T-helper 2 cell treated with Interferon-gamma antibody and Interleukin-4, amounts not matched to agents 5 μg/mL and 100 μg/mL, for 36 hours (primary cell): ENCODE results near the gene ANK2.

Source experiments
- DNase-seq: peaks from one replicate; pipeline ENCODE4 v3.0.0; 2021; ENCODE audit warnings: low spot score
- H3K27ac Mint-ChIP-seq: one replicate; pipeline ENCODE4 v1.8.0; 2021; ENCODE audit warnings: mild to moderate bottlenecking, mixed read lengths
- H3K27me3 Mint-ChIP-seq: one replicate; pipeline ENCODE4 v1.8.0; 2021; ENCODE audit warnings: low read depth, mixed read lengths
- H3K36me3 Mint-ChIP-seq: one replicate; pipeline ENCODE4 v1.8.0; 2021; ENCODE audit warnings: low read depth, mixed read lengths
- H3K4me1 Mint-ChIP-seq: one replicate; pipeline ENCODE4 v1.8.0; 2021; ENCODE audit warnings: low read depth, mixed read lengths
- H3K4me3 Mint-ChIP-seq: one replicate; pipeline ENCODE4 v1.8.0; 2022; ENCODE audit warnings: mild to moderate bottlenecking, moderate library complexity, mixed read lengths
- H3K9me3 Mint-ChIP-seq: one replicate; pipeline ENCODE4 v1.8.0; 2021; ENCODE audit warnings: mixed read lengths

The ANK2 gene

DNA sequence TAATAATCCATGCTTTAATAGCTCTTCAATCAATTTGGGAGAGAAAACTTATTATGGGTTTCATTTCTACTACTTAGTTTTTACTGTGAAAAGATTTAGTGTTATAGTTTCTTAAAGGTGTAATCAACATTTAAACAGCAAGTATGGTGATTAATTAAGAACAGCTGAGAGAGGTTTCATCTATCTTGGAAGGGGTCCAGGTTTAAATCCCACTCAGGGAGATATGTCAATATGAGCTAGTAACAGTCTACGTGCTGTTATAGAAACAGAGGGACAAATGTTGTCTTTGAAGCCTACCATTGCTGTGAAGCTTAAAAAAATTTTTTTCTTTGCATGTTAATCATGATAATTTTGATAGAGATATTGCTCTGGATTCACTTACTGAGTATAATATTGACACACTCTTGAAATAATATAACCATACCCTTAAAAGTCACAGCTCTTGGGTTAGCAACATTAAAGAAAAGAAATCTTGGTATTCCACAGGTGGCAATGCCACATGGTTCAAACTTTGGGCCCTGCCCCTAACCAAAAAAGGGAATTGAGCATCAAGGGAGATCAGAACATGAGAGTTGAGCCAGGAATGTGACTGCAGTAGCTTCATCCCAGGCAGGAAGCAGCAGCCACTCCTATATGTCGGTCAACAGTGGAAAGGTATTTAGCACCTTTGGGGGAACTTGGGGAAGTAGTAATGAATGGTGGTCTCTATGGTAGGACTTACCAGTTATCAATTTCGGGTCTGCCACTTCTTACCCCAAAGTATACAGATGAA is 107.8 kb downstream of the ANK2 start:
- no peak overlapping the region for H3K4me3 Mint-ChIP-seq

DNA sequence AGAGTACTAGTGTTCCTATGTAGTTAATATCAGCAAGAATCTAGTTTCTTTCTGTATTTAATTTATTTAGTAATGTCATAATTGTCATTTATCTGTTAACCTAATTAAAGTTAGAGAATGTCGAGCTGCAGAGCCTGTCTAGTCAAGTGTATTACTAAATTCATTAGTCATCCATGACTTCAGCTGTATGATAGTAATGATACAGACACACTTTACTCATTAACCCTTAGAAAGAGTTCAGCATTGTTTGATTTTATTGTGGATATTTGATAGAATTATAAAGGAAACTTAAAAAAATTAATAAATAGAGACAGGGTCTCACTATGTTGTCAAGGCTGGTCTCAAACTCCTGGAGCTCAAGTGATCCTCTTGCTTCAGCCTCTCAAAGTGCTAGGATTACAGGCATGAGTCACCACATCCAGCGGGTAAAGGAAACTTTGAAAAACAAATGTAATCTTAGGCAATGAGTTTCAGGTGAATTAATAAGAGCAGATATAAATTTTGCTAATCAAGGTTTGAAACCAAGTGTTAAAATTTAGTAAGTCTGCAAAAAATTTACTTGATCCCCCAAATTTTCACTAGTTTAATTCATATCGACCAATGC is 110.6 kb downstream of the ANK2 start:
- peaks cover 3% of the 10 kb centered on the region for H3K27me3 Mint-ChIP-seq
- no peaks in the 10 kb centered on the region for H3K36me3 Mint-ChIP-seq
- H3K27ac Mint-ChIP-seq = no peak overlapping the region
- H3K9me3 Mint-ChIP-seq = no peaks in the 10 kb centered on the region
- no peak overlapping the region for H3K4me3 Mint-ChIP-seq
- no peaks in the 10 kb centered on the region for H3K4me1 Mint-ChIP-seq
- DNase-seq = no peak

More for the DNA sequence above, 107.8 kb downstream of the ANK2 start:
- Mint-ChIP-seq H3K36me3 (no peaks in the 10 kb centered on the region), H3K27ac (no peak overlapping the region), H3K9me3 (no peaks in the 10 kb centered on the region), H3K27me3 (peaks cover 2% of the 10 kb centered on the region), H3K4me1 (no peaks in the 10 kb centered on the region)
- no peak for DNase-seq

DNA sequence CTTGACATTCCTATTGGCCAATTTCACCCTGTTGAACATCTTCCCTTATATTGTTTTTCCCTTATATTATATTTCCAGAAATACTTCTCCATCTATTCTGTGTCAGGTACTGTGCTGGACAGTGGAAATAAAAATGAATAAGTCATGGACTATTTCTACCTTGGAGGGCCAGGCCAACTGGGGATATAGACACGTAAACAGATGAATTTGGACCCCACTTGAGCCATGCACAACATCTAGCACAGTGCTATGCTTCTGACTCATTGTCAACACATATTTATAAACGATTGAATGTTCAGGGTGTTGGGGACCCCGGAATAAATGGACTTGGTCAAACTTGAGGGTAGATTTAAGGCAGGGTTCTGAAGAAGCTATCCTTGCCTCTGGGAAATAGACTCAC is 111.1 kb downstream of the ANK2 start:
- H3K36me3 Mint-ChIP-seq = no peaks in the 10 kb centered on the region
- H3K27ac Mint-ChIP-seq = no peak overlapping the region
- peaks cover 3% of the 10 kb centered on the region for H3K27me3 Mint-ChIP-seq
- H3K9me3 Mint-ChIP-seq = no peaks in the 10 kb centered on the region
- no peaks in the 10 kb centered on the region for H3K4me1 Mint-ChIP-seq
- H3K4me3 Mint-ChIP-seq = no peak overlapping the region
- DNase-seq = no peak

DNA sequence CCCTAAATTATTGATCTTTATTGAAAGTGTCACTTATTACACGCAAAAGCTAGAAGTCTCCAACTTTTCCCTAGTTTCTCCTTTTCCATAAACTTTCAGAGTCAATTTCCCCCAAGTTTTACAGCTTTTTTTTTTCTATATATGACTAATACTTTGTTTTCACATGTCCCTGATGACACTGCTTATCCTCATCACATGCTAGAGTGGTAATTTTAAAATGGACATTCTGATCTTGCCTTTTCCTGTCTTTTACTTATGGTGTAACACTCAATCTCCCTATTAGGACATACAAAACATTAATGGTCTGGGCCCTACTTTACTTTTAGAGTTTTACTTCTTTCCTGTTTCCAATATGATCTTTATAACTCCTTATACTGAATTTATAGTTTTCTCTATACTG is 112.6 kb downstream of the ANK2 start:
- no peak for DNase-seq
- Mint-ChIP-seq H3K4me3 (no peak overlapping the region), H3K4me1 (no peaks in the 10 kb centered on the region), H3K36me3 (no peaks in the 10 kb centered on the region), H3K27ac (no peak overlapping the region), H3K27me3 (peaks cover 3% of the 10 kb centered on the region), H3K9me3 (no peaks in the 10 kb centered on the region)

DNA sequence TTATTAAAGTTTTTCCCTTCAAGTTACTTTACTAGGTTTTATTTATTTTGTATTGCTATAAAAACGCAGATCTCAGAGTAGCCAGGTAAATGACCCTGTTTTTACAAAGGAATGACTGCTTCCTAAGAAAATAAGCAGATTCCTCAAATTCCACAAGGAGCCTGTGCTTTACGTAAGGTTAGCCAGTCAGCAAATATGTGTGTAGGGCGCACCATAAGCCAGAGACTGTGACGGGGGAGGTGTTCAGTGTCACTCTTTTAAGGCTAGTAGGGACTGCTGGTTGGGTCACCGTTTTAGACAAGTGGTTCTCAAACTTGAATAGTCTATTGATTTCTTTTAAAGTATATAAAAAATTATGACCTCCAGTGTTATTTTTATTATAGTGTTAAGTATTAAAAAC is 119.9 kb downstream of the ANK2 start:
- no peaks in the 10 kb centered on the region for H3K9me3 Mint-ChIP-seq
- H3K36me3 Mint-ChIP-seq = no peaks in the 10 kb centered on the region
- H3K4me3 Mint-ChIP-seq = no peak overlapping the region
- H3K27ac Mint-ChIP-seq = no peak overlapping the region
- no peaks in the 10 kb centered on the region for H3K27me3 Mint-ChIP-seq
- DNase-seq = no peak
- no peaks in the 10 kb centered on the region for H3K4me1 Mint-ChIP-seq

DNA sequence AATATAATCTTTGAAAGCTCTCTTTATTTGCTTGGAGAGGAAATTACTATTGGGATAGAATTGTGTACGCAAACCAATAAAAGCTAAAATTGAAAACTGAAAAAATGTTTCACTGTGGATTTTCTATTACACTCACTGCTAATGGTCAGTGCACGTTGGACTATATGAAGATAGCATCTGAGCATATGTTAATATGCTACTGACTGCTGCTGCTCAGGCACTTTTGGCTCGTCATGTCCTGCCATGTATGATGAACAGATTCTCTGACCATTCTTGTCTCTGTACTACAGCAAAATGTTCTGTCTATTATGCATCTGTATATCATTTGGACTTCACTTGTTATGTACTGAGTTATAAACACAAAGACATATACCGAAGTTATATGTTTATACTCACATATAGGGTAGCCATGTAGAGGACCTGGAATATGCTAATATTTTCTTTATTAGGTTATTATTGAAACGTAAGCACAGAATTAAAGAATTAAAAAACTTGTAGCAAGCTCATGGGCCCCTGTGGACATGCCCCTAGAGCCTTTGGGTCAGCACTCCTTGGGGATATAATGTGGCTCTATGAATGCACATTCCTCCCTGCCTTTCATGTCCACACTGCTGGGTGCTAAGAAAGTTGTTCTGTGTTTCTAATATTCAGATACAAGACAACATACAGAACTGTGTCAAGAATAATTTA is 120.8 kb downstream of the ANK2 start:
- no peaks in the 10 kb centered on the region for H3K36me3 Mint-ChIP-seq
- no peak overlapping the region for H3K4me3 Mint-ChIP-seq
- H3K4me1 Mint-ChIP-seq = no peaks in the 10 kb centered on the region
- no peak overlapping the region for H3K27ac Mint-ChIP-seq
- H3K27me3 Mint-ChIP-seq = no peaks in the 10 kb centered on the region
- no peaks in the 10 kb centered on the region for H3K9me3 Mint-ChIP-seq
- no peak for DNase-seq

DNA sequence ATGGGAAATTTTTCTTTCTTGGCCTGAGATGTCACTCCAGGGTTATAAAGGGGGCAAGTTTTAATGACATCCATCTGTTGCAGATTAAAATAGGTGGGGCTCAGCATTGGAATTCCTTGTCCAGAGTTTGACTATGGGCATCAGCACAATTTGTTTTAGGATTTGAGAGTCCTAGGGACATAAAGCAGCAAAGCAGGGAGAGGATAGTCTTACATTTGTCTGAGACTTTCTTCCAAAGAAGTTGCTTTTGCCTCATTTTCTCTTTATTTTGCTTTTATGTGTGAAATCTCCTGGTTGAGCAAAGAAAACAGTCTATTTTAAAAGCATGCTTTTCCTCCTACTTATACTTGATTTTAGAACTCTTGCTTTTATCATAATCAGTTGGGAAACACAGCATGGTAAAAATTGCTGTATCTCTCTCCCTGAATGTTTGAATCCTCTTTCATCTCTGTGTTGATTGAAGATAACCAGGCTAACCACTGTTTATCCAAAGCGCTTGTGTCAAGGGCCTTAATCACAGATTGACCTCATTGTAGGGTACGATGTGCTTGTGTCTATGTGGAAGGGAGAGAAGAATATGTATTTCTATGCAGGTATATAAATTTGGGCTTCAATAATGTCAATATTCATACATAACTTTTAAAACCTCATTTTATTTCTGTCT is 121.5 kb downstream of the ANK2 start:
- H3K9me3 Mint-ChIP-seq = no peaks in the 10 kb centered on the region
- H3K4me1 Mint-ChIP-seq = no peaks in the 10 kb centered on the region
- no peak for DNase-seq
- no peak overlapping the region for H3K27ac Mint-ChIP-seq
- H3K36me3 Mint-ChIP-seq = no peaks in the 10 kb centered on the region
- no peak overlapping the region for H3K4me3 Mint-ChIP-seq
- H3K27me3 Mint-ChIP-seq = no peaks in the 10 kb centered on the region

DNA sequence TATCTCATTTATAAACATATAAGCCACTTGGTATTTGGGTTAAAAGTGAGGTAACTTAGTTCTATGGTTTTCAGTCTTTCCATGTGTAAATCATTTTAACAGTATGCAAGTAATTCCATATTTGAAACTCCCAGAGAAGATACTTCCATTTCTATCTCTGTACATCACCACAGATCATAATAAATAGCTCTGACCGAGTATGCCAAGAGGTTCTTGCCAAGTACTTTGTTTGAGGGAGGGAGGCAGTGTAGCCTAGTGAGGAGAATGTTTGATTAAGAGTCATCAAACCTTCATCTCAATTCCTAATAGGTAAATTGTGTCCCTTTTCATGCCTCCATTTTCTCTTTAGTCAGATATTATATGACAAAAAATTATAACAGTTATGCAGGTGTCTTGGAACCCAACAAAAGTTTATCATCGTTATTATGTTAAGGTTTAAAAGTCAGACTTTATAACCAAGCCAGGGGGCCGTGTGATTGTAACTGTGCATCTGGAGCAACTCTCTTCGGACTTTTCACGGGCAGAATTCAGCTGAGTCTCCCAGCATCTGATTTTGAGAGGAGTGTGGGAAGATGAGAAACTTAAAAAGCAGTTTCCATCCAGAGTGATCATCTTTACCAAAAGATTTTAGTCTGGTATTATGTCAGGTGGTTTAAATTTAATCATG is 123.8 kb downstream of the ANK2 start:
- H3K4me3 Mint-ChIP-seq = no peak overlapping the region
- no peaks in the 10 kb centered on the region for H3K4me1 Mint-ChIP-seq
- no peaks in the 10 kb centered on the region for H3K36me3 Mint-ChIP-seq
- no peak for DNase-seq
- H3K27me3 Mint-ChIP-seq = no peaks in the 10 kb centered on the region
- no peak overlapping the region for H3K27ac Mint-ChIP-seq
- H3K9me3 Mint-ChIP-seq = no peaks in the 10 kb centered on the region

DNA sequence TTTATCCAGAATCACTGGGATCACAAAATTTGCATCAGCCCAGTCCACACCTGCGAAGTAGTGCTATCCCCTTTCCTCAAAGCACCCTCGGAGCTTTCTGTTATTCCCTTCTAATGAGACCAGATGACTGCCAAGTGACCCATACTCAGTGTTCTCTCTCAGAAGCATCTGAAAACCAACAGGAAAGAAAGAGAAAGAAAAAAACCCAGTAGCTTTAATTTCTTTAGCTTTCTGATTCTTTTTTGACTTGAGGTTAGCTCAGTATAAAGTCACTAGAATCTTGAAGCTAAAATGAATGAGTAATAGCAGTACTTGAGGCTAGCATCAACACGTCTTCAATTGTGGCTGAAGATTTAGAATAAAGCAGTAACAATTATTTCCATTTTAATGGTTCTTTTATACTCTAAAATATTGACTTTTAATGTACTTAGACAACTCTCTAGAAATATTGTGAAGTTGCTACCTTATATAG is 124.4 kb downstream of the ANK2 start:
- H3K27ac Mint-ChIP-seq = no peak overlapping the region
- no peak for DNase-seq
- H3K4me3 Mint-ChIP-seq = no peak overlapping the region
- H3K27me3 Mint-ChIP-seq = no peaks in the 10 kb centered on the region
- H3K9me3 Mint-ChIP-seq = no peaks in the 10 kb centered on the region
- no peaks in the 10 kb centered on the region for H3K4me1 Mint-ChIP-seq
- no peaks in the 10 kb centered on the region for H3K36me3 Mint-ChIP-seq

DNA sequence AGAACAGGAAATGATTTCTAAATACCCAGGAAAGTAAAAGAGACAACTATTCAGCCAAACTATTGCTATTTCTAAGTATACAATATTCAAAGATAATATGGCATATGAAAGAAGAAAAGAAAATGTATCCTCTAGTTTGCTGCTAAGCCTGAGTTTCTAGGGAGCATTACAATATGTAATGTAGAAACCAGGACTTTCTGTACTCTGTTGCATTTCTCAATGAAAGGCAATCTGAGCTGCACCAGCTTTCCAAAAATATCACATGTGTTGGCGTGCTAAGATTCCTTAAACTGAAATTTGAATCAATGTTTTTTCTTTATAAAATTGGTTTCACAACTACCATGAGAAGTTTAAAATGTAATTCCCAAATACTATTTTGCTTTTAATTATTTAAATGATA is 129.6 kb downstream of the ANK2 start:
- no peaks in the 10 kb centered on the region for H3K27me3 Mint-ChIP-seq
- no peaks in the 10 kb centered on the region for H3K9me3 Mint-ChIP-seq
- no peaks in the 10 kb centered on the region for H3K4me1 Mint-ChIP-seq
- no peaks in the 10 kb centered on the region for H3K36me3 Mint-ChIP-seq
- H3K4me3 Mint-ChIP-seq = no peak overlapping the region
- no peak for DNase-seq
- H3K27ac Mint-ChIP-seq = no peak overlapping the region

DNA sequence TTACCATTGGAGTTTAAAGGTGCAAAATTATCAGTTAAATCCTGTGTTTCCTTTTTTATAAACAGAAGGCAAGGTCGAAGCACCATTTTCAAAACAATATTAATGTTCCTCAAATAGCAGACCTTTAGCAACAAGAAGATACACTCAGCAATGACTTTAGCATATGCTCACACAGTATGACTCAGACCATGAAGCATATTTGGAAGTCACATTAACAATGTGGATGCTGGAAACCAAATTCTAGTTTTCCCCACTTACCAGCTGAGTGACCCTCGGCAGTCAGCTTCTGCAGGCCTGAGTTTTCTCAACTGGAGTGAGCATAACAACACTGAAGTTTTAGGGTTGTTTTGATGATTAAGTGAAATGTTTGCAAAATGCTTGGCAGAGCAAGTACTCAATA is 130.5 kb downstream of the ANK2 start:
- DNase-seq = no peak
- Mint-ChIP-seq H3K4me1 (no peaks in the 10 kb centered on the region), H3K27ac (no peak overlapping the region), H3K36me3 (no peaks in the 10 kb centered on the region), H3K9me3 (no peaks in the 10 kb centered on the region), H3K27me3 (no peaks in the 10 kb centered on the region), H3K4me3 (no peak overlapping the region)

DNA sequence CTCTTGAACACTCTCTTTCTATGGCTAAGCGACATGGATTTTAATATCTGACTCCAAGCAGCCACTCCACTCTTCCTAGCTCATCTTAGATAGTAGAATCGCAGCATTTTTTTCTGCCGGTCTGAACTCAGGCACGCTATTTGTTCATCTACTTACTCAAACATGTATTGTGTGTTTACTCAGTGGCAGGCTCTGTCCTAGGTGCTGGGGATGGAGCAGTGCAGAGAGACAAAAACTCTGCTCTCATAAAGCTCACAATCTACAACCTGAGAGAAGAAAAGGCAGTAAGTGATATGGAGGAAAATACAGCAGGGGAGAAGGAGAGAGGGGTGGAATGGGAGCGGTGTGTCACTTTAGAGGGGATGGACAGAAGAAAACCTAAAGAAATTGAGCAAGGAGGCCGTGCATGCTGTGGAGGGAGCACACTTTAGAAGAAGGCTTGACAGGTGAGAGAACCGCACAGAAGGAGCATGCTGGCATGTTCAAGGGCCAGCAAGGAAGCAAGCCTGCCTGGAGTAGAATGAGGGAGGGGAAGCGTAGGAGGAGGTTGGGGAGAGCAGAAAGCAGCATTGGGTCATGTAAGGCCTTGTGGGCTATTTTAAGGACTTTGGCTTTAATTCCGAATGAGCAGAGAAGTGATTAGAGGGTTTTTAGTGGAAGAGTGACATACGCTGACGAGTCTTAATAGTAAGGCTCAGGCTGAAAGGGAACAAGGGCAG is 132.0 kb downstream of the ANK2 start:
- no peaks in the 10 kb centered on the region for H3K4me1 Mint-ChIP-seq
- no peak for DNase-seq
- H3K36me3 Mint-ChIP-seq = no peaks in the 10 kb centered on the region
- H3K27ac Mint-ChIP-seq = no peak overlapping the region
- H3K9me3 Mint-ChIP-seq = no peaks in the 10 kb centered on the region
- no peak overlapping the region for H3K4me3 Mint-ChIP-seq
- no peaks in the 10 kb centered on the region for H3K27me3 Mint-ChIP-seq

DNA sequence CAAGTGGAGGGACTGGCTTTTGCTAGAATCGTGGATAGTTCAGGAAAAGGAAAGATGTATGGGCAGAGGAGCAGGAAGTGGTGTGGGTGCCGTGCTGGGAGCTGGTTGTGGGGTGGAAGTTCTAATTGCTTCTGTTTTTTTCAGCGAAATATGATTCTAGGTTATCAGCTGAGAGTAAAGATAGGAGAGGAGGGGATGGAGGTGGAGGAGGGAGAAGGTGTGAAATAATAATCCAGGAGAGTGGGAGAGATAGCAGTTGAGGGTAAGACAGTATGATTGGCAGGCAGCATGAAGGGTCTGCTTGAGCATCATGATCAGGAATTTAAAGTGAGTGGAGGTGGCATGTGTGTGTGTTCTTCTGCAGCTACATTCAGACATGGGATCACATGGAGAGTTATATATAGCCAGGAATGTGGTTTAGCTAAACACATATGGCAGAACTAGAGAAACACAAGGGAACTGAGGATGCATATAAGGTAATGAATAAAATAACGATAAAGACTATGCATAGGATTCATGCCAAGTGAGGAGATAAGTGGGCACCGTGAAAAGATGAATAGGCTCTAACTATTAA is 133.7 kb downstream of the ANK2 start:
- Mint-ChIP-seq H3K27ac (no peak overlapping the region), H3K4me1 (no peaks in the 10 kb centered on the region), H3K36me3 (no peaks in the 10 kb centered on the region), H3K4me3 (no peak overlapping the region), H3K27me3 (no peaks in the 10 kb centered on the region), H3K9me3 (no peaks in the 10 kb centered on the region)
- DNase-seq = no peak
